T-helper 2 cell (primary cell): Measurements from ENCODE around the gene CERS1.

Experiments used
- DNase-seq, 5 experiments: peaks; one replicate each; pipeline versions ENCODE4 v3.0.0 to v3.0.0-alpha.2; 2012 to 2022

The CERS1 gene

DNA sequence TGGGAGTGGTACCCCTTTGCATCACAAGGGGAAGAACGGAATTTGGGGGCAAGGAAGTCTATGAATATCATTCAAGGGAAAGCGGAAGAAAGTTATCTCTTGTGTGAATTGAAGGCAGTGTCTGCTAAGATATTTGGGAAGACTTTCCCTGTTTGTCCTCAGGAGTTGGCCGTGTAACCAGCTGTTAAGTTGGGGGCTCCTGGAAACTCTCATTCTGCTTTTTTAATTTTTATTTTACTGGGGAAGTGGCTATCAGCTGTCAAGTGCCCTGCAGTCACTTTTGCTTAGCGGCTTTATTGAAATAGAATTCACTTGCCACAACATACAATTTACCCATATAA is 61.3 kb downstream of the CERS1 start:
- DNase-seq = no peak

GRCh38 chr19:18833849-18834643 is 61.9 kb downstream of the CERS1 start:
- no peak for DNase-seq

DNA sequence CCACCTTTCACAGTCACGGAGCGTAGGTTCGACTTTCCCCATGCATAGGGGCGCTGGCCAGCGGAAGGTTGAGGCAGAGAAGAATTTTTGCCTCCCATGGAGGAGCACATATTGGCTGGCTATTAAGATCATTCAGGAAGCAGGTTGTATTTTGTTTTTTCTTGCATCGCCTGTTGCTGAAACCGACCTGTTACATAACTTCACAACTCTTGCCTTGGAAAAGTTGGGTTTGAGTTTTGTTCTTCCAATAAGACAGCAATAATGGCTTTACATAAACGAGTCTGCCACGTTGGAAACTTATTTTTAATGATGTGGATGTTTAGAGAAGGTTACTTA is 62.8 kb downstream of the CERS1 start:
- no peak for DNase-seq

DNA sequence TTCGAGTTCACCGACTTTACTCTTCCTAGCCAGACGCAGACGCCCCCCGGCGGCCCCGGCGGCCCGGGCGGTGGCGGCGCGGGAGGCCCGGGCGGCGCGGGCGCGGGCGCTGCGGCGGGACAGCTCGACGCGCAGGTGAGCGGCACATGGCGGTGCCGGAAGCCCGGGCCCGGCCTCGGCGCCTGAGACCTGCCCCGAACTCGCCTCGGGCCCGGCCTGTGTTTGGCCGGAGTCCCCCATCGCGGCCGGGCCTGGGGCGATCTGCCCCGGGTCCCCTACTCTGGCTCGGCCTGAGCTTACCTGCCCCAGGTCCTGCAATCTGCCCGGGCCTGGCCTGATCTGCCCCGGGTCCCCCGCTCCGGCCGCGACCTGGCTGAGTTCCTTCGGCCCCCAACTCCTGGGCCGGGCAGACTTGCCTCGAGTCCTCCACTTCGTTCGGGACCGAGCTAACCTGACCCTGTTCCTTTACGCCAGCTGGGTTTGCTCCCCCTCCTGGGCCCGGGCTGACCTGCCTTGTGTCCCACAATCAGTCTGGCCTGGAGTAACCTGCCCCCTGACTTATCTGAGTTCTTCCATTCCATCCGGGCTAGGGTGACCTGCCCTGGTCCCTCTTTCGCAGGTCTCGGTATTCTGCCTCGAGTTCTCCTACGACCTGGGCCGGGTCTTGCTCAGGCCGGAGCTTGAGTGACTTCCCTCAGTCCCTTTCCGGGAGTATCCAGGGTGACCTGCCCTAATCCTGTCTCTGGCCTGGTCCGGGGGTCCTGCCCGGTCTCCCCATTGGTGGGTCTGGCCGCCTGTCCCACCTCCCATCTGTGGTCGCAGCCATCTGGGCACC is 63.4 kb downstream of the CERS1 start:
- no peak for DNase-seq

- DNase-seq = peak; percentile 93 to 97 (median 96)
Observed at GRCh38 chr19:18831524-18832305, 64.2 kb downstream of the CERS1 start, which contains the start of gene UPF1. TSS of gene UPF1 (plus strand) at chr19:18831959. CDS start at chr19:18832210, 251 bp downstream.

DNA sequence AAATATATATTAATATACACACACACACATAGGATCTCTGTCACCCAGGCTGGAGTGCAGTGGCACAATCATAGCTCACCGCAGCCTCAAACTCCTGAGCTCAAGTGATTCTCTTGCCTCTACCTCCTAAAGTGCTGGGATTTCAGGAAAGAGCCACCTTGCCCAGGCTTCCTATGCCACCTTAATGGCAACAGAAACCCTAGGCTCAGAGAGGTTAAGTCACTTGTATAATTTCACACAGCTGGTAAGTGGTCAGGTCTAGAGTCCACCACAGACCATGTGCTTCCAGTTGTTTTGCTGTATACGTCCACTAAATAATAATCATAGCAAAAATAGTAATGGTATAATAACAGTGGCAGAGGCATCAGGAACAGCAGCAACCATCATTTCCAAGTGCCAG is 65.5 kb downstream of the CERS1 start:
- no peak for DNase-seq

DNA sequence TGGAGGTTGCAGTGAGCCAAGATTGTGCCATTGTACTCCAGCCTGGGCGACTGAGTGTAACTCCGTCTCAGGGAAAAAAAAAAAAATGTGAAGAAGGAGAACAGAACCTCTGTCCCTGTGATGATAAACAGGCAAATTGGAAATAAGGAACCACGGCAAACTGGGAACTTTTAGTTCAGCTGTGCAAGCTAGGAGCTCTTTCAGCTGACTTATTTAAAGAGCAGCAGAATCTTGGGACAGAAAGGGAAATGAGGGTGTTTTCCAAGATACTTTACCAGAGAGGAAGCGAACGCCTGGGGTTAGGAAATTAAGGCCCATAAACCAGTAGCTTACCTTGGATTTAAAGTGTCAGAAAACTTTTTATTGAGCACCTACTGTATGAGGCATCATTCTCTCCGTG is 67.2 kb downstream of the CERS1 start:
- no peak for DNase-seq
